NCI-H1694 treated with DMSO at 0.1 percent for 48 hours (cell line): ENCODE data around the gene SEC16B.
"Not testable (repeated sequence)": the region's sequence is repeated elsewhere in the genome, so short reads cannot be mapped to it uniquely, and the experiment has no call there.

ENCODE experiments used
- DNase-seq: peaks from one replicate; lab custom pipeline; 2025; lab: John Stamatoyannopoulos, UW

Gene SEC16B

GRCh38 chr1:177969825-177970371, at the start of gene SEC16B:
Gene SEC16B, minus strand, starts transcription at chr1:177970058. Its CDS starts 2,077 bp downstream, at chr1:177967981.
- DNase-seq = no peak

- DNase-seq = no peak
Observed at GRCh38 chr1:178019622-178020021, 49.8 kb upstream of the SEC16B start.

GRCh38 chr1:178019208-178019607, 49.4 kb upstream of the SEC16B start:
- DNase-seq = peak; percentile 9

- DNase-seq = no peak
Observed at GRCh38 chr1:178017517-178017916, 47.7 kb upstream of the SEC16B start.

GRCh38 chr1:178011864-178012503, 42.1 kb upstream of the SEC16B start:
- DNase-seq = no peak

GRCh38 chr1:178011465-178011828, 41.6 kb upstream of the SEC16B start:
- DNase-seq = no peak

GRCh38 chr1:178010674-178011464, 41.0 kb upstream of the SEC16B start:
- DNase-seq = peak; percentile 13

- DNase-seq = no peak
Observed at GRCh38 chr1:178006043-178006442, 36.2 kb upstream of the SEC16B start.

- no peak for DNase-seq
Observed at GRCh38 chr1:178005450-178005849, 35.6 kb upstream of the SEC16B start.

- no peak for DNase-seq
Observed at GRCh38 chr1:178004926-178005391, 35.1 kb upstream of the SEC16B start.

- no peak for DNase-seq
Observed at GRCh38 chr1:177998696-177999631, 29.1 kb upstream of the SEC16B start.

- DNase-seq = no peak
Observed at GRCh38 chr1:177996957-177997356, 27.1 kb upstream of the SEC16B start.

GRCh38 chr1:177995369-177995768, 25.5 kb upstream of the SEC16B start:
- DNase-seq = no peak

GRCh38 chr1:177986281-177986680, 16.4 kb upstream of the SEC16B start:
- not testable (repeated sequence) for DNase-seq

GRCh38 chr1:177984761-177985160, 14.9 kb upstream of the SEC16B start:
- no peak for DNase-seq

GRCh38 chr1:177984136-177984525, 14.3 kb upstream of the SEC16B start:
- peak; percentile 92 for DNase-seq

GRCh38 chr1:177983482-177984135, 13.8 kb upstream of the SEC16B start:
- DNase-seq = peak; percentile 80

- peak; percentile 95 for DNase-seq
Observed at GRCh38 chr1:177983077-177983476, 13.2 kb upstream of the SEC16B start.

- DNase-seq = peak; percentile 90
Observed at GRCh38 chr1:177981200-177981599, 11.3 kb upstream of the SEC16B start.

- DNase-seq = no peak
Observed at GRCh38 chr1:177979272-177979671, 9.4 kb upstream of the SEC16B start.

GRCh38 chr1:177978530-177978929, 8.7 kb upstream of the SEC16B start:
- DNase-seq = no peak
